NB4 (cell line): Measurements from ENCODE around the gene METTL6.

ENCODE experiments used
- DNase-seq: peaks from one replicate; pipeline ENCODE4 v3.0.0; 2010; ENCODE audit warnings: low read depth
- H3K4me3 ChIP-seq: one replicate; pipeline ENCODE4 v1.5.1; 2011; ENCODE audit warnings: mild to moderate bottlenecking, low read depth, low read length, moderate library complexity
- CTCF ChIP-seq: IDR thresholded peaks from one replicate; pipeline ENCODE4 v1.5.1; 2012; ENCODE audit warnings: low read depth, low read length
- MAX ChIP-seq: IDR thresholded peaks from 2 replicates; pipeline ENCODE4 v1.6.1; 2011; ENCODE audit warnings: low read depth, low read length
- MYC ChIP-seq: IDR thresholded peaks from 2 replicates; pipeline ENCODE4 v1.6.1; 2011; ENCODE audit warnings: low read depth, low read length
- POLR2A ChIP-seq: IDR thresholded peaks from 2 replicates; pipeline ENCODE4 v1.6.1; 2011; ENCODE audit warnings: mild to moderate bottlenecking; ENCODE audit not compliant: insufficient read length; ENCODE audit errors: extremely low read depth

Gene METTL6

GRCh38 chr3:15384510-15385237 is 42.7 kb downstream of the METTL6 start:
- no peak overlapping the region for H3K4me3 ChIP-seq
- TF ChIP-seq CTCF (no peak), MYC (no peak), POLR2A (no peak), MAX (no peak)

GRCh38 chr3:15382405-15382923 is 44.9 kb downstream of the METTL6 start:
- H3K4me3 ChIP-seq: no peak overlapping the region
- DNase-seq: no peak
- no peak for TF ChIP-seq MYC
- TF ChIP-seq CTCF: no peak
- TF ChIP-seq POLR2A: no peak
- no peak for TF ChIP-seq MAX

More at GRCh38 chr3:15384510-15385237, 42.7 kb downstream of the METTL6 start:
- DNase-seq: no peak

- TF ChIP-seq MYC (no peak), MAX (no peak)
These were observed 46.1 kb downstream of the METTL6 start for GRCh38 chr3:15380980-15381890.

GRCh38 chr3:15377961-15378791 is 49.2 kb downstream of the METTL6 start:
- TF ChIP-seq MAX (peak; percentile 60), MYC (peak; percentile 59), POLR2A (no peak), CTCF (peak; percentile 82)
- no peak overlapping the region for H3K4me3 ChIP-seq
- DNase-seq: peak; percentile 90

More at GRCh38 chr3:15380980-15381890, 46.1 kb downstream of the METTL6 start:
- DNase-seq: no peak
- no peak overlapping the region for H3K4me3 ChIP-seq

GRCh38 chr3:15375461-15376000 is 51.8 kb downstream of the METTL6 start:
- TF ChIP-seq CTCF: no peak
- TF ChIP-seq MAX: no peak
- no peak for TF ChIP-seq MYC
- no peak for TF ChIP-seq POLR2A
- DNase-seq: no peak
- H3K4me3 ChIP-seq: no peak overlapping the region
